ENCODE measurements around the gene PROZ.

The PROZ gene

GRCh38 chr13:113219256-113219940 lies 61.0 kb downstream of the PROZ start:
- Mint-ChIP-seq H3K9me3 (no peaks in the 10 kb centered on the region), H3K36me3 (peaks cover 23% of the 10 kb centered on the region), H3K4me1 (peaks cover 7% of the 10 kb centered on the region), H3K27me3 (no peaks in the 10 kb centered on the region), H3K27ac (peak overlapping the region; percentile 36), H3K4me3 (no peak overlapping the region)
- DNase-seq (ENCODE audit: low spot score in 2 of 2): no peak
- ATAC-seq (ENCODE audit: low read depth): no peak

GRCh38 chr13:113220141-113220598 lies 61.7 kb downstream of the PROZ start:
- no peak overlapping the region for H3K4me3 Mint-ChIP-seq
- ATAC-seq (ENCODE audit: low read depth) (no peak), DNase-seq (ENCODE audit: low spot score in 2 of 2) (no peak)
- H3K27ac Mint-ChIP-seq: peak overlapping the region; percentile 36
- H3K9me3 Mint-ChIP-seq: no peaks in the 10 kb centered on the region
- peaks cover 7% of the 10 kb centered on the region for H3K4me1 Mint-ChIP-seq
- no peaks in the 10 kb centered on the region for H3K27me3 Mint-ChIP-seq
- H3K36me3 Mint-ChIP-seq: peaks cover 29% of the 10 kb centered on the region

- H3K4me1 Mint-ChIP-seq: peaks cover 7% of the 10 kb centered on the region
- H3K9me3 Mint-ChIP-seq: no peaks in the 10 kb centered on the region
- ATAC-seq (ENCODE audit: low read depth) (no peak), DNase-seq (ENCODE audit: low spot score in 2 of 2) (no peak)
- peaks cover 30% of the 10 kb centered on the region for H3K36me3 Mint-ChIP-seq
- H3K27ac Mint-ChIP-seq: no peak overlapping the region
- H3K27me3 Mint-ChIP-seq: no peaks in the 10 kb centered on the region
- H3K4me3 Mint-ChIP-seq: no peak overlapping the region
Measured at GRCh38 chr13:113220877-113221276, 62.4 kb downstream of the PROZ start.
